Body of pancreas (tissue), 4 donors: ENCODE results near the gene FOS.

Experiments
- CTCF ChIP-seq, 7 experiments: fragments of 450-650 bp in 4 of 7; fragments of 200-600 bp in 3 of 7; sonication (generic) in 3 of 7; IDR thresholded peaks; one replicate each; pipeline ENCODE4 v1.5.1; 2016 to 2019; ENCODE audit warnings: antibody characterized with exemption in 7 of 7
- POLR2A ChIP-seq, 3 donors: fragments of 450-650 bp; IDR thresholded peaks; one replicate each; pipeline ENCODE4 v1.6.1; 2016; ENCODE audit warnings: antibody characterized with exemption in 3 of 3, mild to moderate bottlenecking in 2 of 3

- TF ChIP-seq CTCF (IDR thresholded peaks at IDR 0.05) (no peak), POLR2A (IDR thresholded peaks at IDR 0.05) (no peak)
Observed at GRCh38 chr14:75274899-75275569, 3.6 kb upstream of the FOS start.
